HG03571 (cell line): ENCODE measurements around the gene KCNK5.

Source experiments
- ATAC-seq: cut with Tn5 transposase; IDR thresholded peaks from one replicate; pipeline ENCODE4 v1.9.1; 2021; ENCODE audit not compliant: unreplicated experiment

KCNK5 gene

DNA sequence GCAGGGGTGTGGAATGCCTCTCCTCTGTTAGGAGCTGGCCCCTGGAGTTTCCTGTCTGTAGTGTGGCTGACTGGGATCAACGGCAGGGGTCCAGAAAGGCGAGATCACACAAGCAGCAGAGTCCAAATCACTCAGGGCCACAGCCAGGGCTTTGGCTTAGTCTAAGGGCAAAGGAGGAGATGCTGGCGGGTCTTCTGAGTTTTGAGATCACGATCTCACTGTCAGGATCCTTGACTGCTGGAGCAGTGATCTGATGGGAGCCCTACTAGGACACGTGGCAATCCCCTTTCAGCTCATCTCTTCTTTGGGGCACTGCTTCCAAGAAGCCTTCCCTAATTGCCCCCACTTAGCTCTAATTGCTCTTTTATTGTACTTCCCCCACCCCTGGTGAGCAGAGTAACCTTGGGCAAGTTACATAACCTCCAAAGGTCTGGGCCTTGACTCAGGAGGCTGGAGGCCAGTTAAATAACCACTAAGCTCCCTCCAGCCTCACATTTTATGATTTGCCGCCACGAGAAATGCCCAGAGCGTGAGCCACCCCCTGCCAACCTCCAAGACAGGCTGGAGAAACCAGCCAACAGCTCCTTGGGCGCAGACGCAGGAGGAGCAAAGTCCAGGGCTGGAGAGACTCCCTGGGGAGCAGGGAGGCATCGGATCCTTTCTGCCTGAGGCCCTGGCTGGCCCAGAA, 12.0 kb downstream of the KCNK5 start:
- no peak for ATAC-seq

- ATAC-seq: no peak
Measured at GRCh38 chr6:39215640-39216158, 13.6 kb downstream of the KCNK5 start.

- ATAC-seq: no peak
Measured at GRCh38 chr6:39214846-39215639, 14.2 kb downstream of the KCNK5 start.

DNA sequence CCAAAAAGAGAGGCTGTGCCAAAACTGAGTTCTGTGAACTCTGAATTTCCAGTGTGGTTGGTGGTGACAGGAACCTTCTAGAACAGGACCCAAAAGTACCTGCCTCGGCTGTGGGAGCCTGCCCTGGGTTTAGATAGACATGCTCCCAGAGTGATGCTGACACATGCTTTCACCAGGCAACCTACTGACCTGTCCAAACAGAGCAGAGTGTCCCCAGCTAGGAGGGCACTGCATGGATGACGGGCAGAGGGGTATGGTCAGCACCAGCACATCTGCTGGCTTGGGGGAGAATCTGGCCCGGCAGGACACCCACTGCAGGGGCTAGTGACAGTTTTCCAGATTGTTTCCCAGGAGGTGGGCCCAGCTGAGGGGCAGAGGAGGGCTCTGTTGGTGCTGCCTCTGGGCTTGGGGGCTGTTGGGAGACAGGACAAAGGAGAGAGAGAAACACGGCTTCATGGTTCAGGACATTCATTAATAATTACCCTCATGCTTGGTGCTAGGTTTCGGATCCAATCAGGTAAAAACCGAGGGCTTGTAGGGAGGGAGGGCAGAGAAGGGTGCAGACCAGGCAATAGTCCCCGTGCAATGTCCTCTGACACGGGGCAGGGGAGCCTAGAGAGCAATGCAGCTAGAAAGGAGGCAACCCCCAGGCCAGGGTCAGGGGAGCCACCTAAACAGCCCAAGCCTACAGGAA, 15.0 kb downstream of the KCNK5 start:
- no peak for ATAC-seq

- no peak for ATAC-seq
Measured at GRCh38 chr6:39213195-39213920, 15.9 kb downstream of the KCNK5 start.

DNA sequence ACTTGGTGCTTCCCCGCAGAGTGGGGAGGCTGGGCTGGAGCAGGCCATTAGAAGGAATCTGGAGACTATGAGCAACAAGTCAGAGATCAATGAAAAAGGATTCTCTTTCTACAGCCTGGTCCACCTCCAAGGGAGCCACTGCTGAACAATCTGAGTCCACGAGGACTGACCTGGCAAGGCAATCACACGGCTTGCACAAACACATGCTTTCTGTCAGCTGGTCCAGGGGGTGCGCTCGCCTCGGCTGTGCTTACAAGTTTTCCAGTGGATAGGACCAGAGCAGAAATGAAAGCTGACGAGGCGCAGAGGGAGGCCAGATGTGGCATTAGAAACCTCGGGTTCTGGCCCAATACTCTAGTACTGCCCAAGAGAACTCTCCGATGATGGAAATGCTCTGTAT, 18.1 kb downstream of the KCNK5 start:
- ATAC-seq: no peak

GRCh38 chr6:39210450-39210849, 18.8 kb downstream of the KCNK5 start:
- ATAC-seq: no peak

DNA sequence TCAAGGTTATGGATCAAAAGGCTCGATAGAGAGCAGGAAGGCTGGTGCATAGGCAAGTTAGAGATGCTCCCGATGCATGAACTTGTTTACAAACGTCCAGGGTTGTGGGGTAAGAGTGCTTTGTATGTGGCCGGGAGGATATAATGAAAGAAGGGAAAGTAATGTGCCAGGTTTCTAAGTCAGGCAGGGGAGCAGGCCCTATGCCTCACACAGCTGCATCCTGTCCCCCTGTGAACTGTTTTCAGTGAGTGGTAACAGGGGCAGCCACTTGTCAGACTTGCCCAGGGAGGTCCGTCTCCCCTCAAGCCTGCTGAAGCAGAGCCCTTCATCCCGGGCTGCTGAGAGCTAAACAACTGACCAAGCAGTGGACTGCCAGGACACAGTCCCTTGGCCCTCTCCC, 19.4 kb downstream of the KCNK5 start:
- ATAC-seq: no peak

DNA sequence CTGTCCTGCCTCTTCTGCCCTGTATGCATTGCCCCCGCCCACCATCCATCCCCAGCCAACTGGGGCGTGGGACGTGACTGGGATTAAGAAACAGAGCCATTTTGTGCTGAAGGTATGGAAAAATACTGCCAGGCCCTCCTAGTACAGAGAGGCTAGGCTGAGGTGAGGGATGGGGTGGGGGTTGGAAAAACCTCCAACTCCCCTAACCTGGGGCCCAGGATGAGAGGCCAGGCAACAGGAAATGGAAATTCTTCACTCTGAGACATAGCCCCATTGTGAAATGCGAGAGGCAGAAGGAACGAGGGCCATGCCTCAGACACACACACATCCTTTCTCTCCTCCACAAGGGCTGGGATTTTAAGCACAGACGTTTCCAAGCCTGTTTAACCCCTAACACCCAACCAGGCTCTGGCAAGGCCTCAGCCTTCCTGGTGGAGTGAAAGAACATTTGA, 19.9 kb downstream of the KCNK5 start:
- no peak for ATAC-seq

DNA sequence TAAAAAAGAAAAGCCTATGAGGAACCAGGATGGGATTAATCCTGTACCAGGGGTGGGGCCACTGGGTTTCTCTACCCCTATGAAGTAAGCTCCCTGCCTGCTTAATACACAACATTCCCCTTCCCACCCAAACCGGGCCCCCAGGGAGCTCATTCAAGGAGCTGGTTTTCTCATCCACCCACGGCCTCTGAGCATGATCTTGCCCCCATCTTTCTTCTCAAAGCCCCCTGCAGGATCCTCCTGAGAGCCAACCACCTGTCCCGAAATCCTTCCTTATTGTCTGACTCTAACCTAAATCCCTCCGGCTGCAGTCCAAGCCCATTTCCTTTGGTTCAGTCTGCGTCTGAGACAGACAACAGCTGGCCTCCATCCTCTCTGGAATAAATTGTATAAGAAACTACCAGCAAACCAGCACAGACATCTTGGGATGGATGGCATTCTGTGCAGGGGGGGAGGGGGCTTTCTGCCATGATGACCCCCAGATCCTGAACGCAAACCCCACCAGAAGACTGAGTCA, 21.0 kb downstream of the KCNK5 start:
- ATAC-seq: no peak

DNA sequence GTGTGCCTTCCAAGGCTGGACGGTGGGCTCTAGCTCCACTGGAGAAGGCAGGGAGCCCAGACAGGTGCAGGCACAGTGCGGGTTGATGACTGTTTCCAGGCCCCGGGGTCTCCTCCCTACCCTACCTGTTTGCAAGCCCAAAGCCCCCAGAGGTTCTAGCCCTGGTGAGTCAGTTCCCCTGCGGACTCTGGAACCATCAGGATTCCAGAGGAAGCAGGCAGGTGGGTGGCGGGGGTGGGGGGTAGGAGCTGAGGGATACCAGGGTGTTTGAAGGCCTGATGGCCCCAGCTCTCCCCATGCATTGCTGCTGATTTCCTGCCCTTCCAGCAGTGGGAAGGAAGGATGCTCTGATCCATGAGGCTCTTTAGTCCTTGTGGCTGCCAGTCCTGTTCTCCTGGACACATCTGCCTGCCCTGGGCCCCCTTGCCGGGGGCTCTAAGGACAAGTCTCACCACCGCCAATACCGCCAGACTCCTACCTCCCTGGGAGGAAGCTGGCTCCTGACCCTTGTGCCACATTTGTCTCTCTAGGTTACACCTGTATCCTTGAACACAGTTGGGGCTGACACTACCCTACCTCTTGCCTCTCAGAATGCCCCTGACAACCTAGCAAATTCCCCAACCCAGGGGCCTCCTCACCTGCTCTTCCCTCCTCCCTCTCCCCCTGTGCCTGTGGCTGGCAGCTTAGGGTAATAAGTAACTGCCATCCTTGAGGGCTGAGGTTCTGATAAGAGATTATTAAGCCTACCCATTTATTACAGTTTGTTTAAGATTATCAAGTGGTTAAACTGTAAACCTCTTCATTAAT, 21.7 kb downstream of the KCNK5 start:
- ATAC-seq: no peak

GRCh38 chr6:39206250-39206721, 23.0 kb downstream of the KCNK5 start:
- no peak for ATAC-seq

DNA sequence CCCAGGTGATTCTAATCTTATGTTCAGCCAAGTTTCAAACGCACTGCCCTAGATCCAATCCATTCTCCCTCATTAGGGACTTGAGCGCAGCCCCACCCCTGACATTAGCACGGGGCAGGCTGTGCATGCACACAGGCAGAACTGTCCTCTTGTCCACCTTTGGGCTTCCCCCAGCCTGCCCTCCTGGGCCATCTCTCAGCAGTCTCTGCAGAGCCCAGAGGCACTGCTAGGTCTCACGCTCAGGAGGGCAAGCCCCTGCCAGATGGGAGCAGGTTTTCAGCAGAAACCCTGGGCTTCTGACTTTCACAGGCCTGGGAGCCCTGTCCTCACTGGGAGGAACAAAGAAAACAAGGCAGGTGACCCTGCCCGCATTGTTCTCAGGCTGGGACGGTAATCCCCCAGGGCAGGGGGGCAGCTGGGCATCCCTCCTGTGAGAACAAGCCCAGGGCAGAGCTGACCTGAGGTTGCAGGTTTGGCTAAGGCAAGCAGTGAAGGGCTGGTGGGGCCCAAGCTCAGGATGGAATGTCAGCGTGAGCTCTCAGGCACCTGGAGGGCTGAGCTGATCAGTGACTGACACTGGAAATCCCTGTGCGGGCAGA, 24.5 kb downstream of the KCNK5 start:
- ATAC-seq: no peak

- ATAC-seq: no peak
Measured at GRCh38 chr6:39204160-39204495, 25.1 kb downstream of the KCNK5 start.

- no peak for ATAC-seq
Measured at GRCh38 chr6:39203436-39204159, 25.7 kb downstream of the KCNK5 start.

GRCh38 chr6:39202166-39202565, 27.1 kb downstream of the KCNK5 start:
- ATAC-seq: no peak

DNA sequence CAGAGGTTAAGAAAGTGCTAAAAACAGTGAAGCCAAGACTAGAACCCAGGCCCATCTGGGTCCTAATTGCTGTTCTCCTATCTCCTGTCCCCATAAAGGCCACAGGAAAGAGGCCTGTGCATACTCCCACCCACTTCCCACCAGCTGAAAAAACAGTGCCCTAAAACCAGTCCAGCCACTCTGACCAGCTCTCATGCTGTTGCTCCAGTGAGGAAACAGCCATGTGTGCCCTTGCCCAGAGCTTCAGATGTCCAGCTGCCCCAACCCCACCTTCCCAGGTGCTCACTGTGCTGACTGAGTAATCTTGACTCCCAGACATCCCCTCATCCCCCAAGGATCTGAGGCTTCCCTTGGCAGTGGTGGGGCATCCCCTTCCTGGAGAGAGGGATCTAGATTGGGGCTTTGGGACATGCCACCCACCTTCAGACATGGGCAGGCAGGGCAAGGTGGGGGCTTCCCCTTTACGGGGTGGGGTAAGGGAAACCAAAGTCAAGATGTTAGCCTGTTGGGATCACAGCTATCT, 28.7 kb downstream of the KCNK5 start:
- no peak for ATAC-seq

GRCh38 chr6:39199976-39200375, 29.3 kb downstream of the KCNK5 start:
- ATAC-seq: no peak
